CD4-positive, alpha-beta T cell treated with Interleukin-17A for 4 hours (primary cell): ENCODE data around the gene FIBIN.
"Not testable (repeated sequence)": the region's sequence is repeated elsewhere in the genome, so short reads cannot be mapped to it uniquely, and the experiment has no call there.

ENCODE experiments used
- DNase-seq: peaks from one replicate; pipeline ENCODE4 v3.0.0-alpha.2; 2020; ENCODE audit warnings: mixed read lengths

Gene FIBIN

DNA sequence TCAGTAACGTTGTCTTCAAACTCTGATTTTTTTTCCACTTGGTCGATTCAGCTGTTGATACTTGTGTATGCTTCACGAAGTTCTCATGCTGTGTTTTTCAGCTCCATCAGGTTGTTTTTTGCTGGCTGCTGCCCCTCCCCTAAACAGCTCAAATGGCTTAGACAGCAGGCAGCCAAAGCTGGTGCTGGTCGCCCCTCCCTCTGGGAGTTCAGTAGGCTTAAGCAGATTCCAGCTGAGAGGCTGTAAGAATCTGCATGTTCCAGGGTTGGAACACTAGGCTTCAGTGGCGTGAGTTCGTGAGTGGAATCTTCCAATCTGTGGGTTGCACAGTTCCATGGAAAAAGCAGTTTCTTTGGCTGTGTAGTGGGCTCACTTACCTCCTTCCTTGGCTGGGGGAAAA lies 10.3 kb upstream of the FIBIN start:
- no peak for DNase-seq

DNA sequence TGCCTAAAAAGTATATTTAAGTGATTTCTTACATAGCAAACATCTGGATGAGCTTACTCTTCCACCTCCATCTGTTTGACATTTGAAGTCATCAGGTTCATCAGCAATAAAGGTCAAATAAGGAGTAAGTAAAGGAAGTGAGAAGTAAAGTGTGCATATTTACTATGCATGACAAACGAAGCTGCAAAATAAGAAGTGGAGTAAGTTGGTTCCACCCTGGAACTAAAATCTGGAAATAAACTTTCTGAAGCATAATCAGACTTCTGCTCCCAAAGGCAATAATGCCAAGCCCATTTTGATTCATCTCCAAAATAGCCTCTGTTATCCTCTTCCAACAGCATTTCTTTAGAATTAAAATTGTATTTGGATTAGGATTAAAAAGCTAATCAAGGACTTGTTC lies 8.4 kb upstream of the FIBIN start:
- DNase-seq = no peak

DNA sequence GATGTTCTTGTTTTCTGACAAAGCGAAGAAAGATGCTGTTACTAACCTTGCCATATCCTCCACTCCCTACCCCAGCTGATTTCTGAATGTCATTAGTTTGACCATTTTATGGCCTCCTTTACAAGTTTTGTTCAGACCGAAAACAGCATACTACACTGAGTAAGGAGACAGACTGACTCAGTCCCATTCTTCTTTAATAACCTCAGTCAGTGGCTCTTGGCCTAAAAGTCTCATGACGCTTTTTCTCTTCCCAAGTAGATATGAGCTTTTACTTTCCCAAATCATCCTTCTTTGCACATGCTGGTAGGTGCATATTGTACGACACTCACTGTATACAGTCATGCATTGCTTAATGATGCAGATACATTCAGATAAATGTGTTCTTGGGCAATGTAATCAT lies 8.0 kb upstream of the FIBIN start:
- DNase-seq = no peak

DNA sequence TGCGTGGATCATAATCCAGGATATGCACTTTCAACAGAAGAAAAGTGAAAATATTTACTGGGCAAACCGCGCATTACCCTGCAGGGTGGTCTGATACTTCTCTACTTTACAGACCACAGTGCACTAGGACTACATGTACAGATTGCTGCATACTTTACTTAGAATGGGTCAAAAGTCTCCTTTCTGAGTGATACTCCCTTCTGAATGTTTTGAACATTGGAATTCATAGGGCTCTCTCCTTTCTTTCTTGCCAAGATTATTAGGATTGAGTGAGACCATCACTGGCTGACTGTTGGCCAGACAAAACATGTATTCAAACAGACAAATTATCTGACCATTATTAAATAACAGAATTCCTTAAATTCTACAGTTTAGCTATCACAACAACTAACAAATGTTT lies 6.6 kb upstream of the FIBIN start:
- no peak for DNase-seq

DNA sequence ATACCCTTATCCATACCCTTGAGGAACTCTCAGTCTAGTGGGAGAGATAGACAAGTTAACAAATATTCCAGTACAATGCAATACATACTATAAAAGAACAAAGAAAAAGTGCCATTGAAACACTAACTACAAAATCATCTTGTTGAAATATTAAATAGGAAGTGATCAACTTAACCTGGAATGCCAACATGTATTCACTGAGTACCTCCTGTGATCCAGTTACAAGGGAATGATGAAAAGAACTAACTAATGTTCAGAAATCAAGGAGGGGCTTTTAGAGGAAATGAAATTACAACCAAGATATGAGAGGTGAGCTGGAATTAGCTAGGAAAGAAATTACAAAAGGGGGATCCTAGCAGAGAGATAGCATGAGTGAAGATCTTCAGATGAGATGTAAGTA lies 6.2 kb upstream of the FIBIN start:
- no peak for DNase-seq

DNA sequence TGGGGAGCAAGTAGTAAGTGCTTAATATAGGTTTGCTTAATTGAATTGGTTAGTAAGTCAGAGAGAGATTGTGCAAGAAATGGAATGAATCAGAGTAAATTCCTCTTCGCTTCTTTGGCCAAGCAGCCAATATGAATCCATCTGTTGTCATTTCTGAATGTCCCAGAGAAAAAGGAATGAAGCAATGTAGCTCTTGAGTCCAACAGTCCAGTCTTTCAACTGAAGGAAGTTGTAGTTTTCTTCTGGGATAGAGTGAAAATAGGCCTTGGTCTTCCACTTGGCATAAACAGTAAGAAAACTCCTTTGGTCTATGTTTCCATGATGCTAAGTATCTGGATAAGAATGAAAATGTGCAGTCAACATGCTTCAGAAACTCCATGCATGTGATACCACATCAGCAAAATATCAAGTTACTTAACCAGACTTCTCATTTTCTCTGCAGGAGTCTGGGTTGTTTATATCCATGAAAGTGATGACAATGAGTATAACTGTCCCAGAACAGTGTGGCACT lies 1.8 kb upstream of the FIBIN start:
- no peak for DNase-seq

DNA sequence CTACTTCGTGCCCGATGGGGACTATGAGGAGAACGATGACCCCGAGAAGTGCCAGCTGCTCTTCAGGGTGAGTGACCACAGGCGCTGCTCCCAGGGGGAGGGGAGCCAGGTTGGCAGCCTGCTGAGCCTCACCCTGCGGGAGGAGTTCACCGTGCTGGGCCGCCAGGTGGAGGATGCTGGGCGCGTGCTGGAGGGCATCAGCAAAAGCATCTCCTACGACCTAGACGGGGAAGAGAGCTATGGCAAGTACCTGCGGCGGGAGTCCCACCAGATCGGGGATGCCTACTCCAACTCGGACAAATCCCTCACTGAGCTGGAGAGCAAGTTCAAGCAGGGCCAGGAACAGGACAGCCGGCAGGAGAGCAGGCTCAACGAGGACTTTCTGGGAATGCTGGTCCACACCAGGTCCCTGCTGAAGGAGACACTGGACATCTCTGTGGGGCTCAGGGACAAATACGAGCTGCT lies 751 bp downstream of the FIBIN start:
- DNase-seq = no peak

DNA sequence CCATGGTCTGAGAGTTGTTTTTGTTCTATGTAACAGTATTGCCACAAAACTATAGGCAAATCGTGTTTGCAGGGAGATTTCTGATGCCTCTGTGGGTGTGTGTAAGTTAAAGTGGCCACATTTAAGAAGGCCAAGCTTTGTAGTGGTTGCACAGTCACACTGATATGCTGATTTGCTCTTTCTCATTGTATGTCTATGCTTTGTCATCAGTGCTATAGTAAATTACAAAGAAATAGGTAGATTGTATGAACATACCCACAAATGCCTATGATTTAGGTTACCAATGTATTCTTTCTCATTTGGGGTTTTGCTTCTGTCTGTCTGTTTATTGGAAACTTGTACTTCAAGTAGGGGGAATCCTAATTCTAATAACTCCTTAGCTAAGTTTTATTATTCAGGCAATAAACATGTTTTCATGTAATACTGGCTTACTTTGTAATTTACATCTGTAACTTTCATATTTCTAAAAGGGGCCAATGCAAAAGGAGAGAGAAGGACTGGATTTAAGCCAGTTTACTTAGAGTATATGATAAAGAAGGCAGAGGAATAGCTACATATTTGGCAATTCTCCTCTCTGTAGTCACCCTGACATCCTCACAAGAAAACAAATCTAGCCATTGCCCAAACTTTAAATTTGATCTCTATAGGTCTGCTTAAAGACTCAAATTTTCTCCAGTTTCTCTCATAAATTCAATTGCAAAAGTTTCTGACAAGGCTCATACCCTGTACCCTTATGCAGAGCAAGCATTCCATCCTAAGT lies 2.0 kb downstream of the FIBIN start:
- DNase-seq = no peak

DNA sequence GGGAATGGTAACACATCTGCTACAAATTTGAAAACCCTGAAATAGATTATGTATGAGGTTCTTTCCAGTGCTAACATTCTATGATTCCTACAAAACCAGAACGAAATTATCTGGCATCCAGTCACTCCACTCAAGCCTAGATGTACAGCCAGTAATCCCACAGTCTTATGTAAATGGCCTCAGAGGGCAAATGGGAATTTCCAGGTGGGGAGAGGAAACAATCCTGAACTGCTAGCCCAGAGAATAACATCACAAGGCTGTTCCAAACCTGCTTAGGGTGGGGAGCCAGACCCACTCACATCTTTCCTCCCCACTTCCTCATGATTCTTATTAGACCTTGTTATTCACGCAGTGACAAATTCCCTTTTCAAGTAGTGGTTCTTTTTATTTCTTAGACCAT lies 3.5 kb downstream of the FIBIN start:
- DNase-seq = no peak

DNA sequence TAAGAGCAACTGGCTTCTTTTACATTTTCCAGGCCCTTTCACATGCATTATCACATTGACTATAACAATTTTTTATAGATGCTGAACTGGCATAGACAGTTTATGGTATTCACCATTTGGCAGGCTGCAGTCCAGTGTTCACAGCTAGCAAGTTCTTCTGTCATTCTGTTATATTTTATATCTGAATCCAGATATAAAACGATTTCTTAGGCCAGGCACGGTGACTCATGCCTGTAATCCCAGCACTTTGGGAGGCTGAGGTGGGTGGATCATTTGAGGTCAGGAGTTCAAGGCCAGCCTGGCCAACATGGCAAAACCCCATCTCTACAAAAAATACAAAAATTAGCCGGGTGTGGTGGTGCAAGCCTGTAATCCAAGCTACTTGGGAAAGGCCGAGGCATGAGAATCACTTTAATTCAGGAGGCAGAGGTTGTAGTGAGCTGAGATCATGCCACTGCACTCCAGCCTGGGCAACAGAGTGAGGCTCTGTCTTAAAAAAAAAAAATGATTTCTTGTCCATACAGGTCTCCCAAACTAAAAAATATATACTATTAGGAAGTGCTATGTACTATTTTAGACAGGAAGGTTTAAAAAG lies 7.3 kb downstream of the FIBIN start:
- DNase-seq = not testable (repeated sequence)

DNA sequence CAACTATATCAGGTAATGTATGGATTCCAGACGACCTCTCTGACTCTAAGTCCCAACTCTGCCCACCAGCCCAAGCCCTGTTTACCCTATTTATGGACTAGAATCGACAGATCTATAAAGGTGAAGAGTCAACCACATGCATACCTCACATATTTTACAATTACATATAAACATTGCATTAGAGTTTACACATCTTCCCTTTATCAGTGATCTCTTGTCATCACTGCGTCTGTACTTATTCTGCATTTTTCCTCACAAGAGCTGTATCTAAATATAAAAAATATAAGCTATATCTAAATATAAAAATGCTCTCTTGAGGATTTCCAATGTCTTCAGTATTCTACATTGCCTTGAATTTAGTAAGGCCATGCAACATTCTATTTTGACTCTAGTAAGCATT lies 8.5 kb downstream of the FIBIN start:
- no peak for DNase-seq

DNA sequence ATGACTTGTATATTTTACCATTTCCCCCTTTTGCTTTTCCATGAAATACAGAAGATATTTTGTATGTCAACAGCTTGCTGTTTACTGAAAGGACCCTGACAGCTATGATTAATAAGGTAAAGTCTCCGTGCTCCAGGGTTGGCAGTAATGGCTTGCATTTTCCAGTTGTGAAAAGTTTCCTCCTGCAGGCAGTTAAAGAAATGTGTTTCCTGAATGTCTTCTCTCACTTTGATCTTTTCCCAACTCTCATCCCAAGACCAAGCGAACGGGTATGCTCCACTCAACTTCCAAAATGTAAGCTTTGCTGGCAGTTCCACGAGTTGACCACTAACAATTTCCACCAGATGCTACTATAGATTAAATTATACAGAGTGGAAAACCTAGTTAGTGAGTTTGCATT lies 8.9 kb downstream of the FIBIN start:
- DNase-seq = no peak

DNA sequence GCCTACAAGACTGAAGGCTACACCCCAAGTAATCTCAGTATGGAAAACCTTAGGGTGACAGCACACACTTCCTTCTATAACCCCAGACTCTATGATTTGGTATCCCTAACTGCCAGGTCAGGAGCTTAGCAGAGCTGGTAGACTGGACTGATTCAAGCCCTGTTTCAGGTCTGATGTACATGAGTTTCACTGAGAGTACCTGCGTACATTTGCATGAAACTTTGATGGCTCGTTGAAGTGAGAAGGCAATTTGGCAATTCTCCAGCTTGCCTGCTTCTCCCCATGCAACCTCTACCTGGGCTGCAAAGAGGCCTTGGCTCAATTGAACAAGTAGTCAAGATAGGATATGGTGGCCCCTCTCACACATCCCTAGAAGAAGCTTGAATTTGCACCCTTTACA lies 10.2 kb downstream of the FIBIN start:
- DNase-seq = no peak

DNA sequence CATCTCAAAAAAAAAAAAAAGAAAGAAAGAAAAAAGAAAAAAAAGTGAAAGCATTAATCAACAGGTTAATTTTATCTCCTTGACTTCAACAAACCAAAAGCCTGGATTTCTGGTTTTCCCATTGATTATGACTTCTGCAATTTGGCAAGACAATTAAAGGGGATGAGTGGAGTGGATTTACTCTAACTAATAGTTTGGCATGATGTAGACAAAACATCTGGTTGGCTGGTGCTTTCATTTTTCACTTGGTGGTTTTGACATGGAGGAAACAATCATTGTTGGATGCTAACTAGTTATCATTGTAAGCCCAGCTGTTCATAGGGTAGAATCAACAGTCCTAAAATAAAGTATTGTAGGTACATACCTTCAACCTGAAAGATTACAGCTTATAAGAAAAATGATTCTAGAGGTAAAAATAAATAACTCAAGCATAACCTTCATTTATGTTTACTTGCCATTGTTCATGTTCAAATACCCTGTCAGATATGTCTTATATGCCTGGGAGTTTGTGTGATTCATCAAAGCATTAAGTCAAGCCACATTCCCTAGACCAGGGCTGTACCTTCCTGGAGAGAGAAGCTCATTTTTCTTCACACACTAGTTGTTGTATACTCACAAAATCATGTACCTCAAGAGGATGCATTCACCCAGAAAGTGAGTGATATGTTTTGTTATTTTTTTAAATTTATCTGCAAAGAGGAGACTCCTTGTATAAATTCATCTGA lies 15.1 kb downstream of the FIBIN start:
- DNase-seq = no peak

DNA sequence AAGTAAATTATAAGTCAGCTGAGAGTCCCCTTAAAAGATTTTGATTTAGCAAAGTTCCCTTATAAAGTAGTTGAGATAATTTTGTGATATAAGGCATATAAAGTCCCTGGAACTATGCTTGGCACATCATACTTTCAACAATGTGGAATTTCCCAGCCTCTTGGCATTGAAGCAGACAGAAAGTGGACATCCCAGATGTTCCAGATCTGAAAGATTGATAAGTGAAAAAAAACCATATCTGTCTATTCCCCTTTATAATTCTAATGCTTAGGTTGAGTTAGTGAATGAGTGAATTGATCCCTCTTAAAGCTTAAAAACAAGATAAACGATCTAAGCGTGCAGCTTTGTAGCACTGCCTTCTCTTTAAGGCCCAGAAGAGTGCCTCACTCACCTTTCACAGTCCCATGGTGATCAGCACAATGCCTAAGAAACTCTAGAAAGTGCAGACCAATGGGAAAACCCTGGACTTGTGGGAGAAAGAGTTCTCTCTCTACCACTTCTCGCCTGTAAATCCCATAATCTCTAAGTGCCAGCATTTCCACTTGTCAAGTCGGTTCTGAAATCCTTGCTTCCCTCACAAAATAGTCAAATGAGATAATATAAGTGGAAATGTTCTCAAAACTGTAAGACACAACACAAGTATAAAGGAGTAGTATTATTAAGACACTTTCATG lies 17.8 kb downstream of the FIBIN start:
- no peak for DNase-seq

DNA sequence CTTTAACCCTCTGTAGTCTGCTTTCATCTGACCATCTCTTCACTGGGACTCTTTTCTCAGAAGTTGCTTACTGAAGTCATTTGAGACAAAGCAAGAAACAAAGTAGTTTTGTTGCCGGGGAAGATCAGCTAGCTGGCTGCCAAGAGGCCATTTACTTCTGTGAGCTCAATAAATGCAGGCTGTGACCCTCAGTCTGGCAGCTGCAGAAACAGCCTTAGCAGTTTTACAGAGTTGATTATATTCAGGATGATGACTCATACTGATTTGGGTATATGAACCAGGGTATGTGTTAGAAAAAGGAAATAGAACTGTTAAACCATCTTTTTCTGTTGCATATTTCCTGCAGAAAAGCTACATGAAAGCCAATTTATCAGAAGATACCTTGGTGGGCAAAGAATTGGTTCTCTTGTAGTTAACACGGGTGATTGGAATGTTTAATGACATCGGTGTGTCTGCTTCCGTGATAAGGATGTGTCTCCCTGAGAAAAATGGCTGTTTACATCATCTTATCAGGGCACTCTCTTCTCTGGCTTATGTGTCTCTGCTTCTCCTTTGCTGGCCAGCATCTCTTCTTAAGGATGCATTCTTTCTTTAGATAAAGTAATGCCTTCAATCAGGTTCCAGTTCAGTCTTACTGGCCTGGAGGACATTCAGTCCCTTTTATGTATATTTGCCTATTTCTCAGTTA lies 18.5 kb downstream of the FIBIN start:
- DNase-seq = no peak

DNA sequence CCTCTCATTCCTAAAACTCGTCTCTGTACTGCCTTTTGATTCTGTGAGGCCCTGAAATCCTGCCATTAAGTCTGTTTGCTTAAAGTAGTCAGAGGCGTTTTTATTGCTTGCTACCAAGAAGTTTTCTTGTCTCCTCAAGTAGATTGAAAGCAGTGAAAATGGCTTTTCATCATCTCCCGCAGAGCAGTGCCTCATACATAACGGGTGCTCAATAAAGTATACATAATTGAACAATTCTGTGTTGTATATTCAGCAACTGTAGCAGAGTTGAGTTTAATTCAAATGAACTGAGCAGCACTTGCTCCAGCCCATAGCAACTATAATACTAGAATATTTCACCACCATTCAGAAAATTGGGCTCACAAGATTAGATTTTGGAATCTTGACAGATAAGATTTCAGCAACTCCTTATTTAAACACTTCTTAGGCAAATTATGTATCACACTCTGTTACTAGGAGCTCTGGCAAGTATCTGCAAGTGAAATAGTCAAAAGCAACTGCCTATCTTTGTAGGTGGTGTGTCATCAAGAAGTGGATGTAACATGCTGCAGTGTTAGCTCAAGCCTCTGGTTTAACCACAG lies 20.0 kb downstream of the FIBIN start:
- no peak for DNase-seq

DNA sequence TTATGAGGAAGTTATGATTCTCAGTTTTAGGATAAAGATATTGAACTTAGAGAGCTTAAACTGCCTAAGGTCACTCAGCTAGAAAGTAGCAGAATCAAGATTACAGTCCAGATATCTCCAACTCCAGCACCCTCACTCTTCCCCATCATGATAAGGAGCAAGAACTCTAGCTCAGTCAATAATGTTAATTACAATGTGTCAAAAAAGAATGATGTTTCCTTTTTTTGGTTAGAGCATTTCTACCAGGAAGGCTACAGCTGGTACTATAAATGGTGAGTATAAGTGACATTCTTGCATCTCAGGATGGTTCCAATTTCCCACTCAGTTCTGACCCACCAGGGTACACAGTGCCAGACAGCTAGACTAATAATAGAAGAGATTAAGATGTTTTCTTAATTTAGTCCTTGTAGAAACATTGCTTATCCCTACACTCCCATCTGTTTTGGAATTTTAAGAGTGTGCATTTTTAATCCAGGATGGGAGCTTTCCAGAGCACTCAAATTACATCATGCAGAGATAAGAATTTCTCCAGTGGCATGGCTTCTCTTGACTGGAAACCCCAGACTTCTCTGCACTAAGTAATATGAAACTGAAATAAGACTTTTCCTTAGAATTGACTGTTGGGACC lies 25.1 kb downstream of the FIBIN start:
- no peak for DNase-seq

DNA sequence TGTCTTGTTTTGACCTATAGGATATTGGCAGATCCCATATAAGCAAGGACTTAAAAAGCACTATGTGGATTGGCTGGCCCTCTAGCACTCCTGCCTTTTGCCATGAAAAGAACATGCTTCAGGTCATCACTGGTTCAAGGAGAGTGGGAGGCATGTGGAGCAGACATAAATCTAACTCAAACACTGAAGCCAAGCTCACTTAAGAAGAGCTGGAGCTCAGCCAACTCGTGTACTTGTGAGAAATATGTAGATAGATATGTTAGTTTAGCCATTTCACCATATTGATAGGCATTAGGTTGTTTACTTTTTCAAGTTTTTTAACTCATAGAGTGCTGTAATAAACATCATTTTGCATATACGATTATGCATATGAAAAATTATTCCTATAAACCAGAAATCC lies 26.8 kb downstream of the FIBIN start:
- DNase-seq = no peak

DNA sequence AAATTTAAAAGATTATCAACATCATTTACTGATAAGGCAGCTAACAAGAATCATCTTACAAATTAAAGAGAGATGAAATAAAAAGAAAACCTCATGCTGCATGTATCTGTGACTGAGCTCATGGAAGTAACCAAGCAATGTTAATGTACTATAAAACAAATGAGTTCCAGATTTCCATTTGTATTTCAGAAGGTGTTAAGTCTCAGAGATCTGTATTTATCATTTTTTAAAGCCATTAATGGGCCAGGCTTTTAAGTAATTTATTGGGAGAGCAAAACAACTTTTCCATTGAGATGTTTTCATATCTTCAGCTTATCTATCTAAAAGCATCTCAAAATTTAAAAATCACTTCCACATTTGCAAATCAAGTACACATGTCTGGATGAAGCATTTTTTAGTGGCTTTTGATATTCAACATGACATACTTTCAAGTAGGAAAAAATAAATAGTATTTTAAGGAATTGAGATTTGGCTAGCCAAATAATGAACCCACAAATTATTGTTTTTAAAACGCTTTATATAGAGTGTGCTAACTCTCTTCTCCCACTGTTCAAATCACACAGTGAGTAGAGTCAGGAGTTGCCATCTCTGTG lies 28.8 kb downstream of the FIBIN start:
- DNase-seq = no peak

DNA sequence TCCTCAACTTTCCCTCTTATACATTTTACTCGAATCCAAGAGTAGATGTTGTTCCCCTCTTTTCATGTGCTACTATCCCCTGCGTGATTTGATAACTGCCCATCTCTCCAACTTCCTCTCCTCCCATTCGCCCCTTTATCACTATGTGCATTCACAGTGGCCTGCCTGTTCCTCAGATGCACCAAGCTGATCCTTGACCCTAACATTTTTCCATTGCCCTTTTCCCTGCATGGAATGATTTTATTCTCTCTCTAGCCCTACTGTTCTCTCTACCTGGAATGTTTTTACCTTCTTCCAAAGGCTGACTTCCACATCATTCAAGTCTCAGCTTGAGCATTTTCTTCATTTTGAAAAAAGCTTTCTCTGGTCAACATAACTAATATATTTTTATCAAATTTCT lies 31.0 kb downstream of the FIBIN start:
- DNase-seq = no peak
